ENCODE results near the gene BARD1. TPM values are rescaled to one million over a fixed set of nuclear protein-coding genes. Genes with fewer than 3 reads are reported as not detected.
"Not testable (repeated sequence)": the region's sequence is repeated elsewhere in the genome, so short reads cannot be mapped to it uniquely, and the experiment has no call there.

Gene BARD1
- total and polyA plus RNA-seq, 3 donors from 2014 or later = 10.9 to 25.4 (median 21.6) TPM

DNA sequence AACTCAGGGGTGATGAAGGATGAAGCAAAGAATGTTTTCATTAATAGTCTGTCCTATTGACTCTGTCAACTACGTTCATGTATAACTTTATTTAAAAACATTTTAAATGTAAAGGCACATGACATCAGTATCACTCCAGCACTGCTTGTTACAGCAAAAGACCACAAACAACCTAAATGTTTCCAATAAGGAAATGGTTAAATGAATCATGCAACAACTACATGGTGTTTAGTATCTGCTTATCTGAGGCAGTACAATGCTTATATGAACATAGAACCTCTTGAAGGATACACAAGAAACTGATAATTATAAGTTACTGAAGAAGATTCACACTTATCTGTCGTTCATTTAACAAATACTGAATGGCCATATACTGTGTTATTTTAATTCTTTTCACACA is 8.4 kb downstream of the BARD1 start:
- no peaks in the 10 kb centered on the region for H3K9me3 ChIP-seq
- intact Hi-C loops (cut with DNase I; ENCODE audit: low total_unique reads) = no loop called here
- H3K27ac ChIP-seq = no peak overlapping the region
- no peak overlapping the region for H3K4me3 ChIP-seq
- WGBS, 2 donors = 83% methylated on average over 2 of the region's 2 CpGs
- TF ChIP-seq POLR2A (IDR thresholded peaks at IDR 0.05) = no peak
- TF ChIP-seq, protein P1, sequence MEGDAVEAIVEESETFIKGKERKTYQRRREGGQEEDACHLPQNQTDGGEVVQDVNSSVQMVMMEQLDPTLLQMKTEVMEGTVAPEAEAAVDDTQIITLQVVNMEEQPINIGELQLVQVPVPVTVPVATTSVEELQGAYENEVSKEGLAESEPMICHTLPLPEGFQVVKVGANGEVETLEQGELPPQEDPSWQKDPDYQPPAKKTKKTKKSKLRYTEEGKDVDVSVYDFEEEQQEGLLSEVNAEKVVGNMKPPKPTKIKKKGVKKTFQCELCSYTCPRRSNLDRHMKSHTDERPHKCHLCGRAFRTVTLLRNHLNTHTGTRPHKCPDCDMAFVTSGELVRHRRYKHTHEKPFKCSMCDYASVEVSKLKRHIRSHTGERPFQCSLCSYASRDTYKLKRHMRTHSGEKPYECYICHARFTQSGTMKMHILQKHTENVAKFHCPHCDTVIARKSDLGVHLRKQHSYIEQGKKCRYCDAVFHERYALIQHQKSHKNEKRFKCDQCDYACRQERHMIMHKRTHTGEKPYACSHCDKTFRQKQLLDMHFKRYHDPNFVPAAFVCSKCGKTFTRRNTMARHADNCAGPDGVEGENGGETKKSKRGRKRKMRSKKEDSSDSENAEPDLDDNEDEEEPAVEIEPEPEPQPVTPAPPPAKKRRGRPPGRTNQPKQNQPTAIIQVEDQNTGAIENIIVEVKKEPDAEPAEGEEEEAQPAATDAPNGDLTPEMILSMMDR (IDR thresholded peaks at IDR 0.05) = no peak
- H3K27me3 ChIP-seq = no peaks in the 10 kb centered on the region
- H3K36me3 ChIP-seq (ENCODE audit: low read depth, missing control alignments) = no peaks in the 10 kb centered on the region
- no peak for DNase-seq
- H3K4me1 ChIP-seq = no peaks in the 10 kb centered on the region

DNA sequence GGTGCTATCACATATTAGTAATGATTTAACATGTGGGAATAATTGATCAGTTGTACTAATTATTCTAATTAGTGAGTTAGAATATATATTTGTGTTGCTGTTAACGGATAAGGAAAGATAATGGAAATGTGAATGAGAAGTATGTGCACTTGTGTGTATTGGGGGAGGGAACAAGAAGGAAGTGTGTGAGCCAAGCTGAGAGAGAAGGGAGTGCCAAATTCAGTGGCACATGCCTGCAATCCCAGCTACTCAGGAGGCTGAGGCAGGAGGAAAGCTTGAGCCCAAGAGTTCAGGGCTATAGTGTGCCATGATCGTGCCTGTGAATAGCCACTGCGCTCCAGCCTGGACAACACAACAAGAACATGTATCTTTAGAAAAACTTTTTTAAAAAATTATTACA is 9.3 kb downstream of the BARD1 start:
- 81 to 86% methylated on average over 3 of the region's 3 CpGs for WGBS, 2 donors

DNA sequence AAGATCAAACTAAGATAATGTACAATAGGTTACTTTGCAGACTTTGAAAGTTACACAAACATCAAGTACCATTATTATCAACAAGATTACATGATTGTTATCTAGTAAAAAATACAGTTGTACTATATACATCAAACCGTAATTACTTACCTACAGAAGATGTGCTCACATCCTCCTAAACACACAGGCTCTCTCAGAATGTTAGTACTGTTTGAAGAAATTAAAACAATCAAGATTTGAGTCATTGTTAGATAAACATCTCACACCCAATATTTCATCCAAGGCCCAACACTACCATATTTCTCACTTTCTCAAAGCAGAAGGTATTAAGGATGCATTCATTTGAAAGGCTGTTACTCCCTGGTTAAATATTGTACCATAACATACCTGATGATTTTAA is 12.6 kb downstream of the BARD1 start:
- DNase-seq = no peak
- no peaks in the 10 kb centered on the region for H3K9me3 ChIP-seq
- no peaks in the 10 kb centered on the region for H3K4me1 ChIP-seq
- H3K4me3 ChIP-seq = no peak overlapping the region
- 97 to 98% methylated on average over 1 of the region's 1 CpG for WGBS, 2 donors
- no peak for TF ChIP-seq POLR2A (IDR thresholded peaks at IDR 0.05)
- TF ChIP-seq, protein P1 (IDR thresholded peaks at IDR 0.05) = no peak
- H3K27me3 ChIP-seq = no peaks in the 10 kb centered on the region
- no peaks in the 10 kb centered on the region for H3K36me3 ChIP-seq (ENCODE audit: low read depth, missing control alignments)
- intact Hi-C loops (cut with DNase I; ENCODE audit: low total_unique reads) = no loop called here
- no peak overlapping the region for H3K27ac ChIP-seq

More for the DNA sequence above, 9.3 kb downstream of the BARD1 start:
- TF ChIP-seq, protein P1 (IDR thresholded peaks at IDR 0.05) = no peak
- TF ChIP-seq POLR2A (IDR thresholded peaks at IDR 0.05) = no peak
- H3K27ac ChIP-seq = no peak overlapping the region
- H3K4me1 ChIP-seq = no peaks in the 10 kb centered on the region
- H3K27me3 ChIP-seq = no peaks in the 10 kb centered on the region
- H3K4me3 ChIP-seq = no peak overlapping the region
- intact Hi-C loops (cut with DNase I; ENCODE audit: low total_unique reads) = no loop called here
- no peaks in the 10 kb centered on the region for H3K36me3 ChIP-seq (ENCODE audit: low read depth, missing control alignments)
- no peaks in the 10 kb centered on the region for H3K9me3 ChIP-seq
- DNase-seq = no peak

DNA sequence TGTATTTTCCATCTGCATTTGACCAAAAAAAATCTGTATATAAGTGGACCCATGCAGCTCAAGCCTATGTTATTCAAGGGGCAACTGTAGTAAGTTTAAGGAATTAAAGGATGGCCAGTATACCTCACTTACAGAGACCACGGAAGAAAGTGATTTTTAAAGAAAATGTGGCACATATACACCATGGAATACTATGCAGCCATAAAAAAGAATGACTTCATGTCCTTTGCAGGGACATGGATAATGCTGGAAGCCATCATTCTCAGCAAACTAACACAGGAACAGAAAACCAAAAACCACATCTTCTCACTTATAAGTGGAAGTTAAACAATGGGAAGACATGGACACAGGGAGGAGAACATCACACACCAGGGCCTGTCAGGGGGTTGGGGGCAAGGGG is 26.3 kb downstream of the BARD1 start:
- intact Hi-C loops (cut with DNase I; ENCODE audit: low total_unique reads); H3K36me3 ChIP-seq (ENCODE audit: low read depth, missing control alignments); H3K4me3 ChIP-seq; H3K27me3 ChIP-seq; DNase-seq; H3K27ac ChIP-seq; H3K4me1 ChIP-seq; H3K9me3 ChIP-seq: not testable (repeated sequence)
- 94 to 100% methylated on average over 1 of the region's 1 CpG for WGBS, 2 donors

DNA sequence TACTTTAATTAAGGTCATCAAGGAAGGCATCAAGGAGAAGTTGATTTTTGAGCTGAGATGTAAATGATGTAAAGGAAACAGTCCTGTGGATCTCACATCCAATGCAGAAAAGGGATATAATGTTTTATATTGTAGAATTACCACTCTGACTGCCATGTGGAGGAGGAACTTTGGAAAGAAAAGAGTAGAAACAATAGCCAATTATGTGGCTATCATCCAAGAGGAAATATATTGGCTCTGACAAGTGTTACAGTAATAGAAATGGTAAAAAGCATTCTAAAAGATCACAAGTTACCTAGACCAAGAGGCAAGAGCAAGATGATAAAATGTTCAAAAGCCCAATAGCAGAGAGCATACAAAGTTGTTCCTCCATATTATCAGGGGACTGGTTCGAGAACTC is 26.8 kb downstream of the BARD1 start:
- Histone ChIP-seq H3K4me3 (no peak overlapping the region), H3K9me3 (no peaks in the 10 kb centered on the region), H3K27me3 (no peaks in the 10 kb centered on the region), H3K27ac (no peak overlapping the region), H3K36me3 (ENCODE audit: low read depth, missing control alignments) (no peaks in the 10 kb centered on the region), H3K4me1 (no peaks in the 10 kb centered on the region)
- no peak for DNase-seq
- 91 to 100% methylated on average over 1 of the region's 1 CpG for WGBS, 2 donors
- intact Hi-C loops (cut with DNase I; ENCODE audit: low total_unique reads) = no loop called here
- TF ChIP-seq, protein P1 (IDR thresholded peaks at IDR 0.05) = no peak
- TF ChIP-seq POLR2A (IDR thresholded peaks at IDR 0.05) = no peak

All from testis (tissue), 3 donors.